H9 (cell line): Measurements from ENCODE around the gene SLC35E4. TPM values are rescaled to one million over a fixed set of nuclear protein-coding genes. Genes with fewer than 3 reads are reported as not detected.
A peak's percentile ranks its signal among the peaks of the same experiment; 100 is the strongest.

Experiments used
- DNase-seq: peaks from one replicate; pipeline ENCODE4 v3.0.0-alpha.2; 2017
- H2AFZ ChIP-seq: one replicate; pipeline ENCODE4 v1.6.1; 2013; ENCODE audit warnings: mild to moderate bottlenecking, low read length, control low read depth, moderate library complexity
- H2AK5ac ChIP-seq: 2 replicates; pipeline ENCODE4 v1.6.1; 2013; ENCODE audit warnings: low read length, control low read depth, mixed read lengths; ENCODE audit not compliant: insufficient read length
- H2BK120ac ChIP-seq: one replicate; pipeline ENCODE4 v1.6.1; 2013; ENCODE audit warnings: low read depth, mild to moderate bottlenecking, low read length, control low read depth, inconsistent platforms; ENCODE audit not compliant: poor library complexity, severe bottlenecking
- H2BK12ac ChIP-seq: 2 replicates; pipeline ENCODE4 v1.6.1; 2013; ENCODE audit warnings: low read length, control low read depth, mixed read lengths, low read depth; ENCODE audit not compliant: insufficient read length
- H2BK15ac ChIP-seq: 2 replicates; pipeline ENCODE4 v1.6.1; 2013; ENCODE audit warnings: low read depth, low read length, control low read depth
- H2BK20ac ChIP-seq: one replicate; pipeline ENCODE4 v1.6.1; 2013; ENCODE audit warnings: low read depth, mild to moderate bottlenecking, low read length, control low read depth, inconsistent platforms; ENCODE audit not compliant: poor library complexity, severe bottlenecking
- H2BK5ac ChIP-seq: 2 replicates; pipeline ENCODE4 v1.6.1; 2013; ENCODE audit warnings: low read length, control low read depth, mixed read lengths; ENCODE audit not compliant: insufficient read length
- H3K14ac ChIP-seq: 2 replicates; pipeline ENCODE4 v1.6.1; 2013; ENCODE audit warnings: low read length, control low read depth; ENCODE audit not compliant: insufficient read depth
- H3K18ac ChIP-seq: 2 replicates; pipeline ENCODE4 v1.6.1; 2013; ENCODE audit warnings: low read depth, mild to moderate bottlenecking, mixed read lengths, low read length, control low read depth; ENCODE audit not compliant: insufficient read length
- H3K23ac ChIP-seq: 2 replicates; pipeline ENCODE4 v1.6.1; 2013; ENCODE audit warnings: low read length, control low read depth, mixed read lengths, low read depth; ENCODE audit not compliant: insufficient read length
- H3K23me2 ChIP-seq: 2 replicates; pipeline ENCODE4 v1.6.1; 2013; ENCODE audit warnings: low read depth, mild to moderate bottlenecking, mixed read lengths, low read length, control low read depth; ENCODE audit not compliant: insufficient read length, poor library complexity, severe bottlenecking
- H3K27ac ChIP-seq: 2 replicates; pipeline ENCODE4 v1.5.1; 2013; ENCODE audit warnings: low read length, control low read depth, mixed read lengths, low read depth; ENCODE audit not compliant: insufficient read length
- H3K27me3 ChIP-seq: 2 replicates; pipeline ENCODE4 v1.6.1; 2013; ENCODE audit warnings: low read length, control low read depth, inconsistent platforms; ENCODE audit not compliant: insufficient read depth
- H3K4ac ChIP-seq: 2 replicates; pipeline ENCODE4 v1.6.1; 2013; ENCODE audit warnings: low read depth, mild to moderate bottlenecking, control low read depth, inconsistent platforms, low read length, moderate library complexity
- H3K4me1 ChIP-seq: 2 replicates; pipeline ENCODE4 v1.6.1; 2013; ENCODE audit warnings: low read length, control low read depth, inconsistent platforms; ENCODE audit not compliant: insufficient read depth
- H3K4me2 ChIP-seq: 2 replicates; pipeline ENCODE4 v1.6.1; 2013; ENCODE audit warnings: low read length, control low read depth, mixed read lengths; ENCODE audit not compliant: insufficient read length, insufficient read depth
- H3K56ac ChIP-seq: 2 replicates; pipeline ENCODE4 v1.6.1; 2013; ENCODE audit warnings: low read depth, mild to moderate bottlenecking, mixed read lengths, low read length, control low read depth; ENCODE audit not compliant: insufficient read length
- H3K79me1 ChIP-seq: 2 replicates; pipeline ENCODE4 v1.6.1; 2013; ENCODE audit warnings: low read depth, mild to moderate bottlenecking, moderate library complexity, low read length, control low read depth, inconsistent platforms; ENCODE audit not compliant: insufficient read depth, poor library complexity, severe bottlenecking
- H3K79me2 ChIP-seq: 2 replicates; pipeline ENCODE4 v1.6.1; 2013; ENCODE audit warnings: low read length, control low read depth, inconsistent platforms; ENCODE audit not compliant: insufficient read depth
- H3K9ac ChIP-seq: 2 replicates; pipeline ENCODE4 v1.6.1; 2013; ENCODE audit warnings: low read length, control low read depth, mixed read lengths; ENCODE audit not compliant: insufficient read length; ENCODE audit errors: extremely low read depth
- H3K9me3 ChIP-seq: one replicate; pipeline ENCODE4 v1.6.1; 2013; ENCODE audit warnings: low read depth, low read length, inconsistent platforms; ENCODE audit not compliant: control insufficient read depth
- H3T11ph ChIP-seq: one replicate; pipeline ENCODE4 v1.6.1; 2013; ENCODE audit warnings: mild to moderate bottlenecking, low read length, control low read depth, inconsistent platforms
- H4K20me1 ChIP-seq: one replicate; pipeline ENCODE4 v1.6.1; 2013; ENCODE audit not compliant: control insufficient read depth, insufficient read length, insufficient read depth
- H4K5ac ChIP-seq: 2 replicates; pipeline ENCODE4 v1.6.1; 2013; ENCODE audit warnings: low read depth, mild to moderate bottlenecking, mixed read lengths, low read length, control low read depth; ENCODE audit not compliant: insufficient read length
- H4K8ac ChIP-seq: replicated peaks from 2 replicates; pipeline ENCODE4 v1.6.1; 2013; ENCODE audit warnings: low read length, control low read depth, mixed read lengths, low read depth; ENCODE audit not compliant: insufficient read length
- H4K91ac ChIP-seq: 2 replicates; pipeline ENCODE4 v1.6.1; 2013; ENCODE audit warnings: low read depth, mild to moderate bottlenecking, moderate library complexity, mixed read lengths, low read length, control low read depth; ENCODE audit not compliant: insufficient read length
- H3K27ac Mint-ChIP-seq, 3 experiments: 2 replicates in 2 of 3; 3 replicates in 1 of 3; pipeline ENCODE4 v1.8.0; 2020 to 2021; ENCODE audit warnings: mixed read lengths in 3 of 3, mild to moderate bottlenecking in 1 of 3, moderate library complexity in 1 of 3
- H3K27me3 Mint-ChIP-seq: 2 replicates; pipeline ENCODE4 v1.8.0; 2021; ENCODE audit warnings: low read depth, mild to moderate bottlenecking, moderate library complexity, mixed read lengths
- H3K36me3 Mint-ChIP-seq, 3 experiments: 2 replicates in 2 of 3; 3 replicates in 1 of 3; pipeline ENCODE4 v1.8.0; 2020 to 2021; ENCODE audit warnings: low read depth in 3 of 3, mixed read lengths in 3 of 3; ENCODE audit not compliant: insufficient read depth in 1 of 3
- H3K4me1 Mint-ChIP-seq, 2 experiments: 2 replicates each; pipeline ENCODE4 v1.8.0; 2020; ENCODE audit warnings: mixed read lengths in 2 of 2
- H3K4me3 Mint-ChIP-seq, 2 experiments: 2 replicates in 1 of 2; 3 replicates in 1 of 2; pipeline ENCODE4 v1.8.0; 2020 to 2021; ENCODE audit warnings: mild to moderate bottlenecking in 2 of 2, mixed read lengths in 2 of 2, moderate library complexity in 1 of 2
- H3K9me3 Mint-ChIP-seq, 2 experiments: 2 replicates in 1 of 2; 3 replicates in 1 of 2; pipeline ENCODE4 v1.8.0; 2020; ENCODE audit warnings: mild to moderate bottlenecking in 2 of 2, mixed read lengths in 2 of 2, moderate library complexity in 1 of 2
- WGBS: extraction: QIAGEN DNeasy Blood & Tissue Kit; methylation state at CpG from one replicate; pipeline ENCODE4 v1.1.7; 2013; ENCODE audit warnings: missing lambda C conversion rate, low lambda C conversion rate, mixed read lengths; ENCODE audit not compliant: insufficient read length; ENCODE audit errors: extremely low coverage; 5-methylcytosine and 5-hydroxymethylcytosine counted together
- total RNA-seq: library from RNA; stranded (reverse); gene quantifications from 2 replicates; pipeline ENCODE4 v1.2.1, GENCODE V29; 2021
- TF ChIP-seq, protein P1 (sequence below): fragments of 200-600 bp; sonication (generic); conservative IDR thresholded peaks from 3 replicates; pipeline ENCODE4 v1.8.0; 2021; ENCODE audit warnings: antibody characterized with exemption, mild to moderate bottlenecking

Gene SLC35E4
- total RNA-seq, 1 experiment from 2014 or later: 3.7 TPM

DNA sequence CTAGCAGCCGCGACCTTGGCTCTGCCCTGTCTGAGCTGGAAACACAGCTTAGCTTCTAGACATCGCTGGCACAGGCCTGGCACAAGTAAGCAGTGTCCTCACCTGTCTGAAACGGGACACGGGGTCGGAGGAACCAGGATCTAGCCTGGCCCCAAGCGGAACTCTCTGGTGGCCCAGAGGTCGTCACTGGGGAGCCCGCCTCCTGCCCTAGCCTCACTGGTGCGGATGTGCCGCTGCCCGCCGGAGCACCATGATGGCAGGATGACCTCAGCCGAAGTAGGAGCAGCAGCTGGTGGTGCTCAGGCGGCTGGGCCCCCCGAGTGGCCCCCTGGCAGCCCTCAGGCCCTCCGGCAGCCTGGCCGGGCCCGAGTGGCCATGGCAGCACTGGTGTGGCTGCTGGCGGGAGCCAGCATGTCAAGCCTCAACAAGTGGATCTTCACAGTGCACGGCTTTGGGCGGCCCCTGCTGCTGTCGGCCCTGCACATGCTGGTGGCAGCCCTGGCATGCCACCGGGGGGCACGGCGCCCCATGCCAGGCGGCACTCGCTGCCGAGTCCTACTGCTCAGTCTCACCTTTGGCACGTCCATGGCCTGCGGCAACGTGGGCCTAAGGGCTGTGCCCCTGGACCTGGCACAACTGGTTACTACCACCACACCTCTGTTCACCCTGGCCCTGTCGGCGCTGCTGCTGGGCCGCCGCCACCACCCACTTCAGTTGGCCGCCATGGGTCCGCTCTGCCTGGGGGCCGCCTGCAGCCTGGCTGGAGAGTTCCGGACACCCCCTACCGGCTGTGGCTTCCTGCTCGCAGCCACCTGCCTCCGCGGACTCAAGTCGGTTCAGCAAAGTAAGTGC is 871 bp downstream of the SLC35E4 start:
- H2AFZ ChIP-seq: no peak overlapping the region
- TF ChIP-seq, protein P1, sequence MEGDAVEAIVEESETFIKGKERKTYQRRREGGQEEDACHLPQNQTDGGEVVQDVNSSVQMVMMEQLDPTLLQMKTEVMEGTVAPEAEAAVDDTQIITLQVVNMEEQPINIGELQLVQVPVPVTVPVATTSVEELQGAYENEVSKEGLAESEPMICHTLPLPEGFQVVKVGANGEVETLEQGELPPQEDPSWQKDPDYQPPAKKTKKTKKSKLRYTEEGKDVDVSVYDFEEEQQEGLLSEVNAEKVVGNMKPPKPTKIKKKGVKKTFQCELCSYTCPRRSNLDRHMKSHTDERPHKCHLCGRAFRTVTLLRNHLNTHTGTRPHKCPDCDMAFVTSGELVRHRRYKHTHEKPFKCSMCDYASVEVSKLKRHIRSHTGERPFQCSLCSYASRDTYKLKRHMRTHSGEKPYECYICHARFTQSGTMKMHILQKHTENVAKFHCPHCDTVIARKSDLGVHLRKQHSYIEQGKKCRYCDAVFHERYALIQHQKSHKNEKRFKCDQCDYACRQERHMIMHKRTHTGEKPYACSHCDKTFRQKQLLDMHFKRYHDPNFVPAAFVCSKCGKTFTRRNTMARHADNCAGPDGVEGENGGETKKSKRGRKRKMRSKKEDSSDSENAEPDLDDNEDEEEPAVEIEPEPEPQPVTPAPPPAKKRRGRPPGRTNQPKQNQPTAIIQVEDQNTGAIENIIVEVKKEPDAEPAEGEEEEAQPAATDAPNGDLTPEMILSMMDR: no peak
- peaks cover 12% of the 10 kb centered on the region for H3K23me2 ChIP-seq
- H4K20me1 ChIP-seq: no peaks in the 10 kb centered on the region
- H3K23ac ChIP-seq: no peak overlapping the region
- no peaks in the 10 kb centered on the region for H3K79me1 ChIP-seq
- peak overlapping the region; percentile 64 to 80 for H3K4me3 Mint-ChIP-seq
- no peak overlapping the region for H3K4ac ChIP-seq
- no peak overlapping the region for H4K91ac ChIP-seq
- peak; percentile 52 for DNase-seq
- no CpG with 5 or more reads among the region's 45 CpGs for WGBS
- H2BK20ac ChIP-seq: no peak overlapping the region
- H2BK12ac ChIP-seq: no peak overlapping the region
- no peak overlapping the region for H3K18ac ChIP-seq
- H4K8ac ChIP-seq: no peak overlapping the region
- no peak overlapping the region for H2AK5ac ChIP-seq
- H3K27ac Mint-ChIP-seq: no peak overlapping the region
- H3K79me2 ChIP-seq: no peaks in the 10 kb centered on the region
- H3K9me3 ChIP-seq: no peaks in the 10 kb centered on the region
- H3K27ac ChIP-seq: no peak overlapping the region
- peaks cover 22 to 26% of the 10 kb centered on the region in 2 experiments for H3K4me1 Mint-ChIP-seq
- no peak overlapping the region for H3K56ac ChIP-seq
- peak overlapping the region; percentile 50 for H3K4me2 ChIP-seq
- no peak overlapping the region; the same call in 1 of the 2 replicates for H3K14ac ChIP-seq
- H3K4me1 ChIP-seq: no peaks in the 10 kb centered on the region
- H3K36me3 Mint-ChIP-seq: peaks cover 7 to 19% (median 17%) of the 10 kb centered on the region in 3 experiments; a peak in 6 of 7 replicates
- no peak overlapping the region for H2BK5ac ChIP-seq
- H2BK120ac ChIP-seq: no peak overlapping the region
- H2BK15ac ChIP-seq: no peak overlapping the region
- H3K9ac ChIP-seq: no peak overlapping the region
- H4K5ac ChIP-seq: no peak overlapping the region
- H3T11ph ChIP-seq: no peak overlapping the region
- peaks cover 8 to 11% of the 10 kb centered on the region in 2 experiments; a peak in 4 of 5 replicates for H3K9me3 Mint-ChIP-seq
- H3K27me3 ChIP-seq: no peaks in the 10 kb centered on the region; the same call in 1 of the 2 replicates
- H3K27me3 Mint-ChIP-seq: peaks cover 10% of the 10 kb centered on the region
